Measurements from ENCODE around the gene CACNA1G. TPM values are rescaled to one million over a fixed set of nuclear protein-coding genes. Genes with fewer than 3 reads are reported as not detected.

The CACNA1G gene
- total RNA-seq, 2 donors from 2014 or later: 0.84 to 1.1 TPM

DNA sequence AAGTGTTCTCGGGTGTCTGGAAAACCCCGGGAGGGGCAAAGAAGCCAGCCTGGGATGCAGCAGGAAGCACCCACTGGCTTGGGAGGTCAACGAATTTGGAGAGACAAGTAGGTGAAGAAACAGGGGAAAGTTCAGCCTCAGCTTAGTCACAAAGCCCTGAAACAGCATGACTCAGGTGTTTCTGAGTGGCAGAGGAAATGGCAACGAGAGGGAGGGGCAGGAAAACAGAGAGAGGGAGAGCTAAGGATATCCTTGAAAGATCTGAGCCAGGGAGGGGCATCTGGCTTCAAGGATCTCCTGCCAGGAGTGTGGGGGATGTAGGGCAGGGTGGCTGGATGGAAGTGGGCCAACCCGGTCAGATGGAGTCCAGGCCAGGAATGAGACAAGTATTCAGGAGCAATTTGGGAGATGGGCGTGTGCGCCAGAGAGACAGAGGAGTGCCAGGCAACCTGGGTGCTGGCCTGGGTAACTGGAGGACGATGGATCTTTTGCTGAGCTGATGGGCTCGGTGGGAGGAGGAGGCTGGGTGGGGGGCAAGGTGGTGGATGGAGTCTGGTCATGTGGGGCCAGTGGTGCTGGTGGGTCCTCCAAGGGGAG lies 101.4 kb downstream of the CACNA1G start:
- WGBS, 2 experiments (ENCODE audit: insufficient coverage in 1 of 2, insufficient read length in 1 of 2): 63 to 74% methylated on average over 6 to 9 of the region's 9 CpGs
- no peak overlapping the region for H3K4me3 Mint-ChIP-seq
- Histone ChIP-seq H3K4me1 (ENCODE audit: control insufficient read depth, insufficient read depth, low read length) (peaks cover 6% of the 10 kb centered on the region), H3K27ac (ENCODE audit: low read depth, low read length) (no peak overlapping the region), H3K27me3 (ENCODE audit: control insufficient read depth, insufficient read depth, low read length, poor library complexity, severe bottlenecking) (no peaks in the 10 kb centered on the region), H3K9me3 (ENCODE audit: control insufficient read depth, low read length) (no peaks in the 10 kb centered on the region), H3K36me3 (ENCODE audit: control insufficient read depth, insufficient read depth, low read length) (no peaks in the 10 kb centered on the region), H3K9ac (ENCODE audit: extremely low read depth, low read length, poor library complexity, severe bottlenecking) (no peak overlapping the region), H3K4me3 (ENCODE audit: low read length) (no peak overlapping the region)
- peaks cover 2% of the 10 kb centered on the region for H3K27me3 Mint-ChIP-seq (ENCODE audit: insufficient read depth)
- TF ChIP-seq, protein P1, sequence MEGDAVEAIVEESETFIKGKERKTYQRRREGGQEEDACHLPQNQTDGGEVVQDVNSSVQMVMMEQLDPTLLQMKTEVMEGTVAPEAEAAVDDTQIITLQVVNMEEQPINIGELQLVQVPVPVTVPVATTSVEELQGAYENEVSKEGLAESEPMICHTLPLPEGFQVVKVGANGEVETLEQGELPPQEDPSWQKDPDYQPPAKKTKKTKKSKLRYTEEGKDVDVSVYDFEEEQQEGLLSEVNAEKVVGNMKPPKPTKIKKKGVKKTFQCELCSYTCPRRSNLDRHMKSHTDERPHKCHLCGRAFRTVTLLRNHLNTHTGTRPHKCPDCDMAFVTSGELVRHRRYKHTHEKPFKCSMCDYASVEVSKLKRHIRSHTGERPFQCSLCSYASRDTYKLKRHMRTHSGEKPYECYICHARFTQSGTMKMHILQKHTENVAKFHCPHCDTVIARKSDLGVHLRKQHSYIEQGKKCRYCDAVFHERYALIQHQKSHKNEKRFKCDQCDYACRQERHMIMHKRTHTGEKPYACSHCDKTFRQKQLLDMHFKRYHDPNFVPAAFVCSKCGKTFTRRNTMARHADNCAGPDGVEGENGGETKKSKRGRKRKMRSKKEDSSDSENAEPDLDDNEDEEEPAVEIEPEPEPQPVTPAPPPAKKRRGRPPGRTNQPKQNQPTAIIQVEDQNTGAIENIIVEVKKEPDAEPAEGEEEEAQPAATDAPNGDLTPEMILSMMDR (conservative IDR thresholded peaks at IDR 0.05): no peak
- no peaks in the 10 kb centered on the region for H3K36me3 Mint-ChIP-seq (ENCODE audit: low read depth)
- peaks cover 24% of the 10 kb centered on the region for H3K4me1 Mint-ChIP-seq
- H3K9me3 Mint-ChIP-seq: no peaks in the 10 kb centered on the region
- peak overlapping the region; percentile 90 for H3K27ac Mint-ChIP-seq
- DNase-seq: peak; percentile 89

DNA sequence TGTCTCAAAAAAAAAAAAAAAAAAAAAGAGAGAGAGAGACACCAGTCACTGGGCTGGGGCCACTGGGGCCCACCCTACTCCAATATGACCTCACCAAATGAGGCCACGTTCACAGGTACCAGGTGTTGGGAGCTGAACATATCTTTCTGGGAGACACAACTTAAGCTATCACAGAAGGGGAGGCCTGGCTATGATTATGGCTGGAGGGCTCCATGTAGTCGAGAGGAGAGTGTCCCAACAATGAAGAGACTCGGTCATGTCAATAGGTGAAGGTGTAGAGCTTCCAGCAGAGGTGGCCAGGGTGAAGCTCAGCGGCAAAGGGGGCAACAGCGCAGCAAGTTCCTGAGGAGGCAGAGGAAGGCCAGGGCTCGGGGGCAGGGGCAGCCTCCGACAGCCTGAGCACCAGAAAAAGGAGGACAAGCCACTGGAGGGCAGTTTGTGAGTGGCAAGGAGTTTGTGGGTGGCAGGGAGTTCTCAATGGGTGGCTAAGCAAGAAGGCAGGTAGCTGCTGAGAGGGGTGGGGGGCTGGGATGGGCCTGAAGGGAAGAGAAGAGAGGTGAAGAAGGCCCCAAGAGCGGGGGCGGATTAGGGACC lies 102.2 kb downstream of the CACNA1G start:
- H3K4me3 ChIP-seq (ENCODE audit: low read length): no peak overlapping the region
- Mint-ChIP-seq H3K36me3 (ENCODE audit: low read depth) (no peaks in the 10 kb centered on the region), H3K9me3 (no peaks in the 10 kb centered on the region), H3K27me3 (ENCODE audit: insufficient read depth) (peaks cover 2% of the 10 kb centered on the region), H3K27ac (peak overlapping the region; percentile 28), H3K4me3 (no peak overlapping the region), H3K4me1 (peaks cover 24% of the 10 kb centered on the region)
- H3K9me3 ChIP-seq (ENCODE audit: control insufficient read depth, low read length): no peaks in the 10 kb centered on the region
- no peaks in the 10 kb centered on the region for H3K36me3 ChIP-seq (ENCODE audit: control insufficient read depth, insufficient read depth, low read length)
- WGBS, 2 experiments (ENCODE audit: insufficient coverage in 1 of 2, insufficient read length in 1 of 2): 92 to 100% methylated on average over 4 to 9 of the region's 9 CpGs
- TF ChIP-seq, protein P1 (conservative IDR thresholded peaks at IDR 0.05): no peak
- no peaks in the 10 kb centered on the region for H3K27me3 ChIP-seq (ENCODE audit: control insufficient read depth, insufficient read depth, low read length, poor library complexity, severe bottlenecking)
- peaks cover 6% of the 10 kb centered on the region for H3K4me1 ChIP-seq (ENCODE audit: control insufficient read depth, insufficient read depth, low read length)
- peak; percentile 46 for DNase-seq
- no peak overlapping the region for H3K9ac ChIP-seq (ENCODE audit: extremely low read depth, low read length, poor library complexity, severe bottlenecking)
- no peak overlapping the region for H3K27ac ChIP-seq (ENCODE audit: low read depth, low read length)

DNA sequence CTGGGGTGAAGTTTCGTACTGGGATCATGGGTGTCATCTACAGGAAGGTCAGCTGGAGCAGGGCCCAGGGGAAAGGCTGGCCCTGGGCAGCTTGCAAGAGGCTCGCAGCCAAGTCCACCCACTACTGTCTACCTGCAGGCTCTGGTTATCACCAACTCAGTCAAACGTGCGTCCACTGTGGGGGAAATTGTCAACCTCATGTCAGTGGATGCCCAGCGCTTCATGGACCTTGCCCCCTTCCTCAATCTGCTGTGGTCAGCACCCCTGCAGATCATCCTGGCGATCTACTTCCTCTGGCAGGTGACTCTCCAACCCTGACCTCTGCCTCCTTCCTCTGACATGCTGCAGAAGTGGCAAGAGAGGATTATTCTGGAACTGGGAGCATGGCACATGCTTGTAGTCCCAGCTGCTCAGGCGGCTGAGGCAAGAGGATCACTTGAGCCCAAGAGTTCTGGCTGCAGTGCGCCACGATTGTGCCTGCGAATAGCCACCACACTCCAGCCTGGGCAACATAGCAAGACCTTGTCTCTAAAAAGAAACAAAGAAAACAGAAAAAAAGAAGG lies 103.4 kb downstream of the CACNA1G start:
- TF ChIP-seq, protein P1 (conservative IDR thresholded peaks at IDR 0.05): no peak
- Mint-ChIP-seq H3K27me3 (ENCODE audit: insufficient read depth) (no peaks in the 10 kb centered on the region), H3K27ac (no peak overlapping the region), H3K36me3 (ENCODE audit: low read depth) (no peaks in the 10 kb centered on the region), H3K4me1 (peaks cover 24% of the 10 kb centered on the region), H3K4me3 (no peak overlapping the region), H3K9me3 (no peaks in the 10 kb centered on the region)
- no peaks in the 10 kb centered on the region for H3K9me3 ChIP-seq (ENCODE audit: control insufficient read depth, low read length)
- WGBS, 2 experiments (ENCODE audit: insufficient coverage in 1 of 2, insufficient read length in 1 of 2): 90 to 96% methylated on average over 9 to 10 of the region's 10 CpGs
- no peaks in the 10 kb centered on the region for H3K27me3 ChIP-seq (ENCODE audit: control insufficient read depth, insufficient read depth, low read length, poor library complexity, severe bottlenecking)
- no peak for DNase-seq
- H3K36me3 ChIP-seq (ENCODE audit: control insufficient read depth, insufficient read depth, low read length): no peaks in the 10 kb centered on the region
- no peak overlapping the region for H3K4me3 ChIP-seq (ENCODE audit: low read length)
- H3K4me1 ChIP-seq (ENCODE audit: control insufficient read depth, insufficient read depth, low read length): peaks cover 6% of the 10 kb centered on the region
- no peak overlapping the region for H3K9ac ChIP-seq (ENCODE audit: extremely low read depth, low read length, poor library complexity, severe bottlenecking)
- H3K27ac ChIP-seq (ENCODE audit: low read depth, low read length): no peak overlapping the region

All from endodermal cell (in vitro differentiated cells).